A673 (cell line): ENCODE results near the gene SEMA4C. TPM values are rescaled to one million over a fixed set of nuclear protein-coding genes. Genes with fewer than 3 reads are reported as not detected.

Experiments
- BruUV-seq: library from RNA; stranded (reverse); fragments of 400-500 nt; replicated peaks from 2 replicates; lab custom pipeline; 2021; lab: Mats Ljungman, UMichigan
- CTCF ChIA-PET: fragments of 300-600 bp; sonication (Branson Sonifier 250); formaldehyde crosslinking; loops from one replicate; lab custom pipeline; 2022; ENCODE audit warnings: antibody characterized with exemption; lab: Charles Lee
- POLR2A ChIA-PET: fragments of 300-600 bp; sonication (Branson Sonifier 250); formaldehyde crosslinking; loops from one replicate; lab custom pipeline; 2022; ENCODE audit warnings: antibody characterized with exemption; ENCODE audit not compliant: low non-redundant PET; lab: Charles Lee
- DNase-seq: peaks from one replicate; pipeline ENCODE4 v3.0.0-alpha.2; 2015; ENCODE audit warnings: low spot score
- H3K27ac ChIP-seq: fragments of 200-600 bp; sonication (generic); 2 replicates; pipeline ENCODE4 v1.5.1; 2016; ENCODE audit warnings: mixed run types, low read depth, mild to moderate bottlenecking, mixed read lengths, antibody characterized with exemption, low read length; ENCODE audit not compliant: poor library complexity, severe bottlenecking
- H3K27me3 ChIP-seq: fragments of 200-600 bp; sonication (generic); replicated peaks from 2 replicates; pipeline ENCODE4 v1.6.1; 2017; ENCODE audit warnings: mixed run types, low read depth, mild to moderate bottlenecking, mixed read lengths, antibody characterized with exemption, low read length; ENCODE audit not compliant: insufficient read depth, poor library complexity
- H3K36me3 ChIP-seq: fragments of 200-600 bp; sonication (generic); 2 replicates; pipeline ENCODE4 v1.6.1; 2016; ENCODE audit warnings: mixed run types, mild to moderate bottlenecking, mixed read lengths, antibody characterized with exemption, low read length; ENCODE audit not compliant: insufficient read depth, poor library complexity, severe bottlenecking
- H3K4me1 ChIP-seq: fragments of 200-600 bp; sonication (generic); 2 replicates; pipeline ENCODE4 v1.6.1; 2017; ENCODE audit warnings: mixed run types, mild to moderate bottlenecking, mixed read lengths, antibody characterized with exemption, low read length; ENCODE audit not compliant: insufficient read depth, poor library complexity, severe bottlenecking
- H3K4me3 ChIP-seq: fragments of 200-600 bp; sonication (generic); 2 replicates; pipeline ENCODE4 v1.5.1; 2016; ENCODE audit warnings: low read depth, mixed run types, mild to moderate bottlenecking, mixed read lengths, low read length; ENCODE audit not compliant: poor library complexity, severe bottlenecking
- H3K9me3 ChIP-seq: fragments of 200-600 bp; sonication (generic); 2 replicates; pipeline ENCODE4 v1.6.1; 2016; ENCODE audit warnings: mixed run types, low read depth, mild to moderate bottlenecking, mixed read lengths, antibody characterized with exemption, low read length; ENCODE audit not compliant: poor library complexity, severe bottlenecking
- EZH2 ChIP-seq: fragments of 200-600 bp; sonication (generic); IDR thresholded peaks from 2 replicates; pipeline ENCODE4 v1.6.1; 2017; ENCODE audit warnings: borderline replicate concordance, low read depth, mild to moderate bottlenecking, mixed read lengths, antibody characterized with exemption, low read length; ENCODE audit not compliant: poor library complexity, severe bottlenecking
- intact Hi-C: fragments of 100-400 bp; cut with micrococcal nuclease; formaldehyde crosslinking; loops from one replicate; pipeline ENCODE4 v1.10.0; 2022; ENCODE audit not compliant: unreplicated experiment
- total RNA-seq: library from RNA; stranded (reverse); gene quantifications from 2 replicates; pipeline ENCODE4 v1.2.3, GENCODE V29; 2021
- TF ChIP-seq, protein P1 (sequence below): fragments of 300-800, 200-600 bp; sonication (generic); conservative IDR thresholded peaks from 2 replicates; pipeline ENCODE4 v1.5.1; 2017; ENCODE audit warnings: low read depth, mild to moderate bottlenecking, antibody characterized with exemption, low read length, moderate library complexity, mixed read lengths

Gene SEMA4C
- total RNA-seq, 1 experiment from 2014 or later = 33.3 TPM

DNA sequence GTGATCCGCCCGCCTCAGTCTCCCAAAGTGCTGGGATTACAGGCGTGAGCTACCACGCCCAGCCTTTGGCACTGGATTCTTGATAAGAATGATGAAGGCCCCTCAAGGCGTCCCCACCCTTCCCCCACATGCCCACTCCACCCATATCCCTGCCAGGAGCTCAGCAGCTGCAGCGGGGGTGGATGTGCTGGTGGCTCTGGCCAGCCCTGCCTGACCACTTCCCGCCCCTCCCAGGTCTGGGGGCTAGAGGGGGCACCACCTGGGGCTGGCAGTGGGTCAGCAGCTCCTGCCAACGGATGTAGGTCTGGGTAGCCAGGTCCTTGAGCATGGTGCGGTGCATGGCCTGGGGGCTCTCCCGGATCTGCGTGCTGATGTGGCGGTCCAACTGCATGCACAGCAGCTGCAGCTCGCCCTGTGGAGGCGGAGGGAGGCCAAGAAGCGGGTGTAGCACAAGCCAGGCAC, 7.8 kb upstream of the SEMA4C start:
- DNase-seq = no peak
- Histone ChIP-seq H3K4me1 (peaks cover 45% of the 10 kb centered on the region), H3K27ac (no peak overlapping the region), H3K36me3 (no peaks in the 10 kb centered on the region), H3K4me3 (no peak overlapping the region), H3K27me3 (no peaks in the 10 kb centered on the region), H3K9me3 (no peaks in the 10 kb centered on the region)
- intact Hi-C loops = no loop called here
- TF ChIP-seq, protein P1, sequence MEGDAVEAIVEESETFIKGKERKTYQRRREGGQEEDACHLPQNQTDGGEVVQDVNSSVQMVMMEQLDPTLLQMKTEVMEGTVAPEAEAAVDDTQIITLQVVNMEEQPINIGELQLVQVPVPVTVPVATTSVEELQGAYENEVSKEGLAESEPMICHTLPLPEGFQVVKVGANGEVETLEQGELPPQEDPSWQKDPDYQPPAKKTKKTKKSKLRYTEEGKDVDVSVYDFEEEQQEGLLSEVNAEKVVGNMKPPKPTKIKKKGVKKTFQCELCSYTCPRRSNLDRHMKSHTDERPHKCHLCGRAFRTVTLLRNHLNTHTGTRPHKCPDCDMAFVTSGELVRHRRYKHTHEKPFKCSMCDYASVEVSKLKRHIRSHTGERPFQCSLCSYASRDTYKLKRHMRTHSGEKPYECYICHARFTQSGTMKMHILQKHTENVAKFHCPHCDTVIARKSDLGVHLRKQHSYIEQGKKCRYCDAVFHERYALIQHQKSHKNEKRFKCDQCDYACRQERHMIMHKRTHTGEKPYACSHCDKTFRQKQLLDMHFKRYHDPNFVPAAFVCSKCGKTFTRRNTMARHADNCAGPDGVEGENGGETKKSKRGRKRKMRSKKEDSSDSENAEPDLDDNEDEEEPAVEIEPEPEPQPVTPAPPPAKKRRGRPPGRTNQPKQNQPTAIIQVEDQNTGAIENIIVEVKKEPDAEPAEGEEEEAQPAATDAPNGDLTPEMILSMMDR = no peak
- no peak for TF ChIP-seq EZH2
- no TSS peak for BruUV-seq
- ChIA-PET POLR2A (no interaction called here), CTCF (interaction anchor here (1.0 kb wide), 1 partner anchor 9 kb away, joined by 3 read pairs; no protein-coding TSS in a partner anchor)

DNA sequence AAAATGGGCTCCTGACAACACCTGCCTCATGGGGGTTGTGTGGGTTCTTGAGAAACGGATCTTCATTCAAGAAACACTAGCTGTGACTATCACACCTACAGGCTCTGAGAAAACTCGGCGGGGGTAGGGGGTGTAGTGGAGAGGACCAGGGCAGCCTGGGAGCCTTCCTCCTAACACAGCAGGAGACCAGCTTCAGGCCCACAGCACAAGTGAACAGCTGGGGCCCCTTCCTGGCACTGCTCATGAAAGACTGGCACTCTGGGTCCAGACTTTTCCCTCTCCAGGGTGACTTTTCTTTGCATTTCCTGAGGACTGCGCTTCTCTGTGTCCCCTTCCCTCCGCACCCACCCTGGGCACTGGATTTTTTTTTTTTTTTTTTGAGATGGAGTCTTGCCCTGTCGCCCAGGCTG, 7.2 kb upstream of the SEMA4C start:
- Histone ChIP-seq H3K4me1 (peaks cover 40% of the 10 kb centered on the region), H3K27me3 (no peaks in the 10 kb centered on the region), H3K27ac (no peak overlapping the region), H3K36me3 (no peaks in the 10 kb centered on the region), H3K9me3 (no peaks in the 10 kb centered on the region), H3K4me3 (no peak overlapping the region)
- intact Hi-C loops = no loop called here
- POLR2A ChIA-PET = no interaction called here
- CTCF ChIA-PET = interaction anchor here (1.0 kb wide), 1 partner anchor 9 kb away, joined by 3 read pairs; no protein-coding TSS in a partner anchor
- no peak for DNase-seq
- TF ChIP-seq, protein P1 = no peak
- BruUV-seq = no TSS peak

DNA sequence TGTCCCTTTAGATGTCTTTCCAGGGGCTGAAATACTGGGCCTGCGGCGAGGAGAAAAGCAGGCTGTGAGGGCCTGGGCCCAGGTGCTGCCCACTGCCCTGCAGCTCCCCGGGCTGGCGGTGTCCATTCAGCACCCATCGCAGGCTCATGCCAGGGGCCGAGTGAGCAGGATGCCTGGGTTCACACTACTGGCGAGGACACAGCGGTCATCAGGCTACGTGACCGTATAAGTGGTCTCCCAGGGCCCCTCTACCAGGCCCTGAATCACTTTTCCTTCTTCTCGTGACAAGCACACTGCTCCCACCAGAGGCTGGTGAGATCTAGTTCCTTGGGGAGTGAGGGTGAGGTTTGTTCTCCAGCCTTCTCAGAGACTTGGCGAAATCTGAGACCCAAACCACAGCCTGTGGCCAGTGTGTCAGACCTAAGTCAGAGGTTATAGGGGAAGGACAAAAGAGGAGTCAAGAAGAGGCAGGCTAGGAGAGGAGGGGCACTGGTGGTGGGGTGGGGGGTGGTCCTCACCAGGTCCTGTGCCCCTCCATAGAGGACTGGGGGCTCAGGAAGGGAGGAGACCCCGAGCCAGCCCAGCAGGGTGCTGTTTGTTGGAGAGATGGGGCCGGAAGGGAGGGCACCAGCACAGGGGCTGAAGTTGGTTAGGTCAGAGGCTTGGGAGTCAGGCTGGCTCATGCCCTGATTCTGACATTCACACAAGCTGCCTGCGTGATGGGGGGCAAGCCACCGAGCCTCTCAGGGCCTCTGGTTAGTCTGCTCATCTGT, 6.6 kb upstream of the SEMA4C start:
- POLR2A ChIA-PET = no interaction called here
- DNase-seq = no peak
- H3K27ac ChIP-seq = peak overlapping the region; percentile 23
- H3K4me1 ChIP-seq = peaks cover 34% of the 10 kb centered on the region
- no peaks in the 10 kb centered on the region for H3K27me3 ChIP-seq
- CTCF ChIA-PET = interaction anchor here (1.0 kb wide), 1 partner anchor 8 kb away, joined by 3 read pairs; no protein-coding TSS in a partner anchor
- intact Hi-C loops = no loop called here
- no TSS peak for BruUV-seq
- H3K4me3 ChIP-seq = no peak overlapping the region
- TF ChIP-seq, protein P1 = no peak
- no peak for TF ChIP-seq EZH2
- H3K9me3 ChIP-seq = no peaks in the 10 kb centered on the region
- H3K36me3 ChIP-seq = no peaks in the 10 kb centered on the region
